Measurements from ENCODE around the gene STRAP.
"Not testable (repeated sequence)": the region's sequence is repeated elsewhere in the genome, so short reads cannot be mapped to it uniquely, and the experiment has no call there.

STRAP gene

GRCh38 chr12:15910864-15911721 is 28.9 kb downstream of the STRAP start, which contains the start of gene DERA:
Gene DERA, plus strand, starts transcription at chr12:15911332. Its CDS starts 52 bp downstream, at chr12:15911384.
- in situ Hi-C loops (cut with MboI; ENCODE audit: low pct_unique_long_range_greater_than_20kb, low sequenced_read_pairs) = no loop called here
- peak; percentile 88 for DNase-seq

- DNase-seq; in situ Hi-C loops (cut with MboI; ENCODE audit: low pct_unique_long_range_greater_than_20kb, low sequenced_read_pairs): not testable (repeated sequence)
Measured at GRCh38 chr12:15911931-15912330, 29.7 kb downstream of the STRAP start.

GRCh38 chr12:15914131-15914530 is 31.9 kb downstream of the STRAP start:
- DNase-seq; in situ Hi-C loops (cut with MboI; ENCODE audit: low pct_unique_long_range_greater_than_20kb, low sequenced_read_pairs): not testable (repeated sequence)

GRCh38 chr12:15918066-15918465 is 35.9 kb downstream of the STRAP start:
- in situ Hi-C loops (cut with MboI; ENCODE audit: low pct_unique_long_range_greater_than_20kb, low sequenced_read_pairs) = no loop called here
- no peak for DNase-seq

- in situ Hi-C loops (cut with MboI; ENCODE audit: low pct_unique_long_range_greater_than_20kb, low sequenced_read_pairs) = no loop called here
- no peak for DNase-seq
Measured at GRCh38 chr12:15919418-15919817, 37.2 kb downstream of the STRAP start.

- in situ Hi-C loops (cut with MboI; ENCODE audit: low pct_unique_long_range_greater_than_20kb, low sequenced_read_pairs) = no loop called here
- DNase-seq = no peak
Measured at GRCh38 chr12:15924956-15925355, 42.8 kb downstream of the STRAP start.

GRCh38 chr12:15928346-15928745 is 46.2 kb downstream of the STRAP start:
- DNase-seq = no peak
- in situ Hi-C loops (cut with MboI; ENCODE audit: low pct_unique_long_range_greater_than_20kb, low sequenced_read_pairs) = no loop called here

GRCh38 chr12:15928870-15929571 is 46.8 kb downstream of the STRAP start:
- in situ Hi-C loops (cut with MboI; ENCODE audit: low pct_unique_long_range_greater_than_20kb, low sequenced_read_pairs) = no loop called here

GRCh38 chr12:15931590-15932053 is 49.4 kb downstream of the STRAP start:
- in situ Hi-C loops (cut with MboI; ENCODE audit: low pct_unique_long_range_greater_than_20kb, low sequenced_read_pairs) = no loop called here
- DNase-seq = peak; percentile 56

More at GRCh38 chr12:15928870-15929571, 46.8 kb downstream of the STRAP start:
- DNase-seq = no peak

GRCh38 chr12:15932327-15932726 is 50.1 kb downstream of the STRAP start:
- DNase-seq = no peak
- in situ Hi-C loops (cut with MboI; ENCODE audit: low pct_unique_long_range_greater_than_20kb, low sequenced_read_pairs) = no loop called here

- in situ Hi-C loops (cut with MboI; ENCODE audit: low pct_unique_long_range_greater_than_20kb, low sequenced_read_pairs) = no loop called here
- DNase-seq = no peak
Measured at GRCh38 chr12:15932971-15933370, 50.8 kb downstream of the STRAP start.

- in situ Hi-C loops (cut with MboI; ENCODE audit: low pct_unique_long_range_greater_than_20kb, low sequenced_read_pairs) = no loop called here
- no peak for DNase-seq
Measured at GRCh38 chr12:15933751-15934150, 51.6 kb downstream of the STRAP start.

GRCh38 chr12:15936751-15937150 is 54.6 kb downstream of the STRAP start:
- in situ Hi-C loops (cut with MboI; ENCODE audit: low pct_unique_long_range_greater_than_20kb, low sequenced_read_pairs) = no loop called here
- peak; percentile 49 for DNase-seq

- in situ Hi-C loops (cut with MboI; ENCODE audit: low pct_unique_long_range_greater_than_20kb, low sequenced_read_pairs) = no loop called here
- no peak for DNase-seq
Measured at GRCh38 chr12:15937902-15938301, 55.7 kb downstream of the STRAP start.

- peak; percentile 69 for DNase-seq
- in situ Hi-C loops (cut with MboI; ENCODE audit: low pct_unique_long_range_greater_than_20kb, low sequenced_read_pairs) = no loop called here
Measured at GRCh38 chr12:15939111-15939510, 56.9 kb downstream of the STRAP start.

- in situ Hi-C loops (cut with MboI; ENCODE audit: low pct_unique_long_range_greater_than_20kb, low sequenced_read_pairs) = no loop called here
- DNase-seq = no peak
Measured at GRCh38 chr12:15942475-15942874, 60.3 kb downstream of the STRAP start.

- DNase-seq; in situ Hi-C loops (cut with MboI; ENCODE audit: low pct_unique_long_range_greater_than_20kb, low sequenced_read_pairs): not testable (repeated sequence)
Measured at GRCh38 chr12:15943519-15943918, 61.3 kb downstream of the STRAP start.

GRCh38 chr12:15948461-15948860 is 66.3 kb downstream of the STRAP start:
- DNase-seq = peak; percentile 63
- in situ Hi-C loops (cut with MboI; ENCODE audit: low pct_unique_long_range_greater_than_20kb, low sequenced_read_pairs) = not testable (repeated sequence)

All from KBM-7 (cell line).